Inferior parietal cortex (tissue), 1 donor: ENCODE data around the gene CDK13.
"Not testable (repeated sequence)": the region's sequence is repeated elsewhere in the genome, so short reads cannot be mapped to it uniquely, and the experiment has no call there.

Experiments
- DNase-seq: peaks from one replicate; pipeline ENCODE4 v3.0.0-alpha.2; 2016; ENCODE audit errors: extremely low spot score

CDK13 gene

GRCh38 chr7:39949971-39950472 is at the start of gene CDK13:
CDK13 (plus strand) TSS chr7:39950256; CDS start chr7:39950642, 386 bp downstream.
- peak; percentile 68 for DNase-seq

GRCh38 chr7:39904077-39904486 is 46.0 kb upstream of the CDK13 start:
- no peak for DNase-seq

GRCh38 chr7:39908141-39908540 is 41.9 kb upstream of the CDK13 start:
- DNase-seq: no peak

GRCh38 chr7:39908973-39909372 is 41.1 kb upstream of the CDK13 start:
- DNase-seq: no peak

DNA sequence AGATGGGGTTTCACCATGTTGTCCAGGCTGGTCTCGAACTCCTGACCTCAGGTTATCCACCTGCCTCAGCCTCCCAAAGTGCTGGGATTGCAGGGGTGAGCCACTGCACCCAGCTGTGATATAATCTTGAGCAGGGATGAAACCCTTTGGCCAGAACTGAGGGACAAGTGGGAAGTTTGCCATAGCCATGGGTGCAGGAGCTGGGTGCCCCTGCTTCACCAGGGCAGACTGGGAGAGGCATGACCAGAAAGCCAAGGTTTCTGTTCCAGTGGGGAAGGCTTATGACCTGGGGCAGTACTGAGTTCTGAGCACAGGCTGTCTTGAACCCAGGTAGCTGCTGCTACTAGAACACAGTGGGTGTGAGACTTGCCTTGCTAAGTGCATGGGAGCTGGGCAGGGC is 40.5 kb upstream of the CDK13 start:
- DNase-seq: no peak

GRCh38 chr7:39910108-39910869 is 39.8 kb upstream of the CDK13 start:
- DNase-seq: no peak

- DNase-seq: no peak
Observed at GRCh38 chr7:39911167-39911566, 38.9 kb upstream of the CDK13 start.

DNA sequence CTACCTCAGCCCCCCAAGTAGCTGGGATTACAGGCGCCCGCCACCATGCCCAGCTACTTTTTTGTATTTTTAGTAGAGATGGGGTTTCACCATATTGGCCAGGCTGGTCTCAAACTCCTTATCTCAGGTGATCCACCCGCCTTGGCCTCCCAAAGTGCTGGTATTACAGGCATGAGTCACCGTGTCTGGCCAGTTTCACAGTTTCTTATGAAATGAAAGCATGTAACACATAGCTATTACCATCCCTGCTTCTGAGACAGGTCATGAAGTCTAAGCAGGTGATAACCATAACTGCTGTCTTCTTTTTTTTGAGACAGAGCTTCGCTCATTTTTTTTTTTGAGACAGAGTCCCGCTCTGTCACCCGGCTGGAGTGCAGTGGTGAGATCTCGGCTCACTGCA is 34.2 kb upstream of the CDK13 start:
- not testable (repeated sequence) for DNase-seq

- DNase-seq: no peak
Observed at GRCh38 chr7:39919646-39920045, 30.4 kb upstream of the CDK13 start.

DNA sequence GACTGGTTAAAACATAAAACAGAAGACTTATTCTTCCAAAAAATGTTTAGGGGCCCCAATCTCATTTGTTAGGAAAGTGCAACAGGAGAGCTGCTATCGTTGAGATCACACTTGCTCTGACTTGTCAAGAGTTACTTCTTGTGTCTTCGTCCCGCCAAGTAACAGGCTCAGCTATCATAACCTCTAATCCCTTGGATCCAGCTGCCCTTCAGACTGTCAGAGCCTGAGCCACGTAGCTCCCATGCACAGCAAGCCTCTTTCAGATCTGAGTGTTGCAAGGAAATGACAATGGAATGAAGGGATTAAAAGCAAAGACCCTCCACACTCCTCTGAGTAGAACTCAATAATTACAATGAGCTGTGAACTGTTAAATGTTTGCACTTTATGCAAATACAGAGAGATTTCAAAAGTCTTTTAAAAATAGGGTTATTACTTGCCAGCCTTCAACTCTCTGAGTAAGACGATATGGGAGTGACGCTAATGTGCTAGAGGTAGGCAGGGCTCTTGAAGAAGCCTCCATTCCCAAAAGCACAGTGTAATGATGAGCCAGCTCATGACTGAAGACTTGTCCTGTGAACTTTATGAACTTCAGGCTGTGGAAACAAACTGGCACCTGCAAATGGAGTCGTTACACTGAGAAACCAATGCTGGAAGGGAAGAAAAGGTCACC is 28.4 kb upstream of the CDK13 start:
- DNase-seq: no peak

DNA sequence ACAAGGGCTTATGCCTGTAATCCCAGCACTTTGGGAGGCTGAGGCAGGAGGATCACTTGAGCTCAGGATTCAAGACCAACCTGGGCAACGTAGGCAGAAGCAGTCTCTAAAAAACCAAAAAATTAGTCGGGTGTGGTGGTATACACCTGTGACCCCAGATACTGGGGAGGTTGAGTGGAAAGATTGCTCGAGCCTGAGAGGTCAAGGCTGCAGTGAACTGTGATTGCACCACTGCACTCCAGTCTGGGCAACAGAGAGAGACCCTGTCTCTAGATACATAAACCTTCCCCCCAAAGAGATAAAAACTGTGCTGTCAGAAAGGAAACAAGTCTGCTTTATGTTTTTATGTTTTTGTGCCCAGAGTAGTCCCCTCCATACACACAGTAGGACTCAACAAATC is 27.5 kb upstream of the CDK13 start:
- no peak for DNase-seq

- no peak for DNase-seq
Observed at GRCh38 chr7:39923091-39923490, 27.0 kb upstream of the CDK13 start.

- DNase-seq: no peak
Observed at GRCh38 chr7:39924122-39924521, 25.9 kb upstream of the CDK13 start.

DNA sequence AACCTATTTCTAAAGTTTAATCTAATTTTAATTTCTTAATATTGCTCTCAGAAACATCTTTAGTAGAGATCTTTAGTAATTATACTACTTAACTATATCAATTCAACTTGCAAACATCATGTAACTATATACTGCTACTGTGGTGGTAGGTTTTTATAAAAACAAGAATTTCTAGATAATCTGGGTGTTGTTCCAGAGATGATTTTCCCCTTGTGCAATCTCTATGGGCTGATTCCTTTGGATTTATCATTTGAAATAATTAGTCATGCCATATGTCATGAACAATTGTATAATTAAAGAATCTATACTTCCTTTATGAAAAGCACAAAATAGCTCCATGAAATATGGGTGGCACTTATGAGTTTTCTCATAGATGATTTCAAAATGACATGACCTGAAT is 23.9 kb upstream of the CDK13 start:
- no peak for DNase-seq

DNA sequence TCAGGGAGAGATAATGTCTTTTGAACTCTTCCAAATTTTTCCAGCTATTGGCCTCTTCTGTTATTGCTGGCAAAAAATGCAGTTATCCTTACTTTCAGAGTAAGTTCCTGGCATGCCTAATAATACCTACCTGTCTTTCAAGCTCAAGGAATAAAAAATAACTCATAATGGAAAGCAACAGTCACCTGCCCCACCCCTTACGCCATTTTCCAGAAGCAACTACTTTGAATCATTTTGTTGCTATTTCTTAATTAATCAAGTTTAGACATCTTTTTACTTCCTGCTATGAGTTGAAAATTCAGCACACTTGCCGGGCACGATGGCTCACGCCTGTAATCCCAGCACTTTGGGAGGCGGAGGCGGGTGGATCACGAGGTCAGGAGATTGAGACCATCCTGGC is 23.0 kb upstream of the CDK13 start:
- DNase-seq: no peak

DNA sequence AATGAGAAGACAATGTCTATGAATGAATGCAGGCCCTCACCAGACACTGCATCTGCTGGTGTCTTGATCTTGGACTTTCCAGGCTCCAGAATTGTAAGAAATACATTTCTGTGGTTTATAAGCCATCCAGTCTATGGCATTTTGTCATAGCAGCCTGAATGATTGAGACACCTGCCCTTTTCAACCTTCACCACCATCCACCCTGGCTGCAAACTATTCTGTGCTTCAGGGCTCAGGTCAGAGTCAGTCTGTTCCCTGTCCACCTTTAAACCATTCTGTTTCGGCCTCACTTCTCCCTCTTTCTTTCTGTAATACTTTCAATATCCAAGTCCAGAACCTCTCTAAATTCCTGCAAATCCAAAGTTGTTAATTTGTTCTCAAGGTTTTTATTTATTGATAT is 15.9 kb upstream of the CDK13 start:
- no peak for DNase-seq

- DNase-seq: no peak
Observed at GRCh38 chr7:39936761-39937160, 13.3 kb upstream of the CDK13 start.

DNA sequence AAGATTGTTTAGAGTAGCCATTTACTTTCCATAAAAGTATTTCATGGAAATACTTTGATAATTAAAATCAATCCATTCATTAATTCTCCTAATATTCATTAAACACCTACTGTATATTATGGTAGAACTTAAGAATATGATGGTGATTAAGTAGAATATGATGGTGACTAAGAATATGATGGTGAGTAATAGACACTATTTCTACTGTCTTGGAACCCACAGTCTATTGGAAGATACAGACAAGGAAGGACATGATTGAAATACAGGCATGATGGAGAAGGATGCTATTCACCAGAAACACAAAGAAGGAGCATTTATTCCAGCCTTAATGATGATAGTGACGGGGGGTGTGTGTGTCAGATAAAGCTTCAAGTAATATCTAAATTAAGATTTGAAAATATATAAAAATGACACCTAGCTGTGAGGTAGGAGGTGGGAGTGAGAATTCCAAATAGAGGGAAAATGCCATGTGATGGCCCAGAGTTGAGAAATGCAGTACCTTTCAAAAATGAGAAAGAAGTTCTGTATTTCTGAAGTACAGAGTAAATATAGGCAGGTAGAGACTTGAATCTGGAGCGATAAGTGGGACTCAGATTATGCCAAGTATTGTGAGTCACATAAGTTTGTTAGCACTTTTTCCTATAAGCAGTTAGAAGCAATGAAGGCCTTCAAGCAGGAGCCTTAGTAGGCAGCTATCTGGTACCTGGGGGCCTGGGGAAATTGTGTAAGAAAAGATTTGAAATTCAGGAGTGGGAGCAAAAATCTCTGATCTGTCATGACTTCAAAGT is 12.5 kb upstream of the CDK13 start:
- no peak for DNase-seq

DNA sequence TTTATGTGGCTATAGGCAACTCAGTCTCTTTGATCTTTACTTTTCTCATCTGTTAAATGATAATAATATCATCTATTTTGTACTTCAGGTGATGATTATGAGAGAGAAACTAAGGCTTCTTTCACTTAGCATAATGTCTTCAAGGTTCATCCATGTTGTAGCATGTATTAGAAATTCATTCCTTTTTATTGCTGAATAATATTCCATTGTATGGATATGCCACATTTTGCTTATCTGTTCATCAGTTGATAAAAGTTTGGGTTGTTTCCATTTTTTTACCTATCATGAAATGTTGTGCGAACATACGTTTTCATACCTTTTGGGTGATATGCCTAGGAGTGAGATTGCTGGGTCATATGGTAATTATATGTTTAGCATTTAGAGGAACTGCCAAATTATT is 7.2 kb upstream of the CDK13 start:
- DNase-seq: no peak

DNA sequence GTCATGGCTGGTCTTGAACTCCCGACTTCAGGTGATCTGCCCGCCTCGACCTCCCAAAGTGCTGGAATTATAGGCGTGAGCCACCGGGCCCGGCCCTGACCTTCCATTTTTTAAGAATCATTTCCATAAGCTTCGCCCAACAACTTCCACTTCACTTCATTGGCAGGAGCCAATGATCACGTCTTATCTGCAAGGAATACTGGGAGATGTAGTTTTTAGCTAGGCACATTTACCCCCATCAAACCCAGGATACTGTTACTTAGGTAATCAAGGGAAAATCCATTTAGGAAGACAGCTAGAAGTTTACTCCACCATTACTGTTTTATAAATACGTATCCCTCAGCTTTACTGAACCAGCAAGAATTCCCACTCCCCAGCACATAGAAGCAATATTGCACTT is 3.4 kb upstream of the CDK13 start:
- DNase-seq: no peak

DNA sequence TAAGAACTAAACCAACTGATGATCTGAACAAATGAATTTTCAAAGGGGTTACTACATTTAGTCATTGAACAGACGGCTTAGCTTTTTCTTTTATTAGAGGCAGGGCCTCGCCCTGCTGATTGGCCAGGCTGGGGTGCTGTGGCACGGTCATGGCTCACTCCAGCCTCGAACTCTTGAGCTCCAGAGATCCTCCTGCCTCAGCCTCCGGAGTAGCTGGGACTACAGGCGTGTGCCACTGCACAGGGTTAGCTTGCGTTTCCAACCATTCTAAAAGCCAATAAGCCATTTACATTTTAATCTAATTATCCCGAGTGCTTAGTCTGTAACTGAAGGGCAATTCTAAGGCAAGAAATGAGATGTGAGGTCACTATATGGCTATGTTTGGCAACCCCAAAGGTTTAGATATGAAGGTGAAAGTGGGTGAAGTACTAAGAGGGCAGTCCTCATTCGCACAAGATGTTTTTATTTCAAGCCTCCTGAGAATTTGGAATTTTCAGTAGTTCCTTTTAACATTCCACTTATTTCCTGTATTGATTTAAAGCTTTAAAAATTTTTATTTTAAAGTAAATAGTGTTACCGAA is 1.6 kb upstream of the CDK13 start:
- DNase-seq: no peak
